GM19035 (cell line): ENCODE results near the gene CEP170.
A peak's percentile ranks its signal among the peaks of the same experiment; 100 is the strongest.

Experiments
- ATAC-seq: cut with Tn5 transposase; IDR thresholded peaks from one replicate; pipeline ENCODE4 v1.9.1; 2021; ENCODE audit not compliant: unreplicated experiment

CEP170 gene

DNA sequence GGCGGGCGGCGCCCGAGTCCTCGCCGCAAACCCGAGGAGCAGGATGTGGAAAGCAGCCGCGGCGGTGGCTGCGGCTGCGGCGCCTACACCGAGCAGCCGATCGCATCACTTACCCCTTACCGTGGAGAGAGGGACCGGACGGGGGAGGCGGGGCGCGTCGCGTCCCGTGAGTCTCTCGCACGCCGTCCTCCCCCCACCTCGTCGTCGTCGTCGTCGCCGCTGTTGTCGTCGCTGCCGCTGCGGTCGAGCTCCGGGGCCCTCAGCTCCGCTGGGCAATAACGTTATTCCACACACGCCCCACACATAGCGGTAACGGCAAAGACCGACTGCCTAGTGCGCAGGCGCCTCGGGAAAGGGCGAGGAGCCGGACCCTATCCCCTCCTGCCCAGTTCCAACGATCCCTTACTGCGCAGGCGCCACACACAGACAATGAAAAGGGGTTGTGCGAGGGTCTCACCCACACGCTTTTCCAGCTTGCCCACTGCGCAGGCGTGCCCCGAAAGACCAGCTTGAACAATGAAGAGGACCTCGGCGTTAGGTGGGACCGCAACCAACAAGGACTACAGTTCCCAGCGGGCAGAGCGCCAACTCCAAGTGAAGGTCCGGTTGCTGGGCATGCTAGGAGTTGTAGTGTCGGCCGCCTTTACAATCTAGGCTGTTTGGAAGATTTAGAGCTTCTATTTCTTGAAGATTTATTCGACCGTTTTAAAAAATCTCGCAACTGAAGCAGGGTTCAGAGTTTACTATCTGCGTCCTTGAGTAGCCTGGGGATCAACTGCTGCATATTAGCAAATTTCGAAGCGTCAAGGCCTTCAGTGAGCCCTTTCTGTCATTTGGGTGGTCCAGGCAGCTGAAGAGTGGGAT lies at the start of gene CEP170:
Gene CEP170, minus strand, starts transcription at position 355 of the 864 bp plus-strand sequence. CDS start 30,001 bp downstream, outside the sequence.
- ATAC-seq = peak; percentile 52

- ATAC-seq = no peak
Measured at GRCh38 chr1:243301059-243301458, 46.0 kb upstream of the CEP170 start.

- no peak for ATAC-seq
Measured at GRCh38 chr1:243299069-243299468, 44.0 kb upstream of the CEP170 start.

GRCh38 chr1:243294723-243295121 lies 39.6 kb upstream of the CEP170 start:
- no peak for ATAC-seq

- no peak for ATAC-seq
Measured at GRCh38 chr1:243293941-243294722, 39.1 kb upstream of the CEP170 start.

DNA sequence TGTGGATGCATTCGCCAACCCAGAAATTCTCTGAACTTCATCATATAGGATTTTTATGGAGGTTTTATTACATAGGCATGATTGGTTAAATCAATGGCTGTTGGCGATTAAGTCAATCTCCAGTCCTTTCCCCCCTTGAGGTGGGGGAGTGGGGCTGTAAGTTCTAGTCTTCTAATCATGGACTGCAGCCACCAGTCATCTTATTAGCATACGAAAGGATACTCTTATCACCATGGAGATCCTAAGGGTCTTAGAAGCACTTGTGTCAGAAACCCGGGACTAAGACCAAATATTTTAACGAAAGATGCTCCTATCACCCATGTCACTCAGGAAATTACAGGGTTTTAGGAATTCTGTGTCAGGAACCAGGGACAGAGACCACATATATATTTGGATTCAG lies 37.0 kb upstream of the CEP170 start:
- no peak for ATAC-seq

DNA sequence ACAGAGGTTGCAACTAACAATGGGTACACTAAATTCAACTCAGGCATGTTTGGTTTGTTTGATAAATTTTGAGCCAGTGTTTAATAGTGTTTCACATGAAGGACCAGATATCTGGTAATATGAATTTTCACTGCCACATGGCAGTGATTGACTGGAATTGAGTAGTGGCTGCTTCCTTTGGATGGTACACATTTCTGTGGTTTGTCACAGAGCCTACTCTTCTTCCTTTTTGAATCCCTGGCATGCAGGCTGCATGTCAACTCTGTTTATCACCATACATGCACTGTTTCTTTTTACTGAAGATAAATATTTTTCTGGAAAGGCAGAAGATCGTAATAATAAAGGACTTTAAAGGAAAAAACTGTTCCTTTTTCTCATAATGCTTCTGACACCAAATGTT lies 36.2 kb upstream of the CEP170 start:
- ATAC-seq = no peak

DNA sequence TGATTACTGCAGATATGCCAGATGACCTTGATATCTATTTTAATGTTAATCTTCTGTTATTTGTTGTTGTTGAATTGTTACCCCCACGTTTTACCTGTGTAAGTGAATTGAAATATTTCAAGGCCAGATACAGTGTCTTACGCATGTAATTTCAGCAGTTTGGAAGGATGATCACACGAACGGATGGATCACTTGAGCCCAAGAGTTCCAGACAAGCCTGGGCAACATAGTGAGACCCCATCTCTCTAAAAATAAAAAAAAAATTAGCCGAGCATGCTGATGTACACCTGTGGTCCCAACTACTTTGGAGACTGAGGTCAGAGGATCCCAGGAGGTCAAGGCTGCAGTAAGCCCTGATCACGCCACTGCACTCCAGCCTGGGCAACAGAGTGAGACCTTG lies 33.0 kb upstream of the CEP170 start:
- peak; percentile 6 for ATAC-seq

DNA sequence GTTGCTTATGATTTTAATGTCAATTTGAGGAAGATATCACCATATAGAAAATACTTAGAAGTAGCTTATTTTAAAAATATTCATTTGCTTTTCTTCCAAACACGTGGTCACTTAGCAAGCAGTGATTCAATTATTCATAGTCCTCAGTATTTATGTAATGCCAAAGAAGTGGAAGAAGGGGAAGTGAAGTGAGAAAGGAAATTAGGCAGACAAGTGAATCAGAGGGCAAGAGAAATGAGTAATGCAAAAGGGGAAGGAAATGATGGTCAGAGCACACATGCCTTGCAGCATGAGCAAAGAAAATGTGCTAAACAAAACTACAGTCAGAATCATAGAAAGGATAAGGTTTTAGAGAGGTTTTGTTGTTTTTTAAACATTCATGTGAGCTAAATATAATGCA lies 32.6 kb upstream of the CEP170 start:
- peak; percentile 96 for ATAC-seq

DNA sequence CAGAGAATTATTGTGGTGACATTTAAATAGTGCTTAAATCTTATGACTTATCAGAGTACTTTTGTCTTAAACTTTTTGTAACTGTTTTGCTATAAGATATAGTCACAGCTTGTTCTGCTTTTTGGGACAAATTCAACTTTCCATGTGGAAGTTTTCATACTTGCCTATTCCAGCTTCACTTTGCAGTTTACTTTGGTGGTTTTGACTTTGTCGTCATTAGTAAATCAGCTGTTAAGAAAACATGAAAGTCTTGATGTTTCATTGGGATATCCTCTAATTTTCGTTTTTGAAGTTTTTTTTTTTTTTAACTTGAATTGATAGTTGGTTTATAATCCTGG lies 32.0 kb upstream of the CEP170 start:
- no peak for ATAC-seq

GRCh38 chr1:243286409-243287122 lies 31.5 kb upstream of the CEP170 start:
- ATAC-seq = no peak

GRCh38 chr1:243281672-243282071 lies 26.6 kb upstream of the CEP170 start:
- no peak for ATAC-seq

DNA sequence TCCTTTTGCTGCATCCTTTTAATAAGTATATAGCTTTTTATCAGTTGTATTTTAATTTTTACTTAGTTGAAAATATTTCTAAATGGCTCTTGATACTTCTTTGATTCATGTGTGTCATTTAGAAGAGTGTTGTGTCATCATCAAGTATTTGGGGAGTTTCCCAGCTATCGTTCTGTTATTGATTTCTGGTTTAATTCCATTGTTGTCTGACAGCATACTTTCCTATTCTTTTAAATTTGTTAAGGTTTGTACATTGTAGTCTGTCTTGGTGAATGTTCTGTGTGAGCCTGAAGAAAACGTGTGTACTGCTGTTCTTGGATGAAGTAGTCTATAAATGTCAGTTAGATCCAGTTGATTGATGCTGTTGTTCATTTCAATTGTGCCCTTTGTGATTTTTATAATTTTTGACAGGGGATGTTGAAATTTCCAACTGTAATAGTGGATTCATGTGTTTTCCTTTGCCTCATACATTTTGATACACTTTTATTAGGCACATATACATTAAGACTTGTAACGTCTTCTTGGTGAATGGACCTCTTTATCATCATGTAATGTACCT lies 25.6 kb upstream of the CEP170 start:
- ATAC-seq = no peak

GRCh38 chr1:243275316-243275715 lies 20.2 kb upstream of the CEP170 start:
- no peak for ATAC-seq

GRCh38 chr1:243273945-243274344 lies 18.9 kb upstream of the CEP170 start:
- no peak for ATAC-seq

DNA sequence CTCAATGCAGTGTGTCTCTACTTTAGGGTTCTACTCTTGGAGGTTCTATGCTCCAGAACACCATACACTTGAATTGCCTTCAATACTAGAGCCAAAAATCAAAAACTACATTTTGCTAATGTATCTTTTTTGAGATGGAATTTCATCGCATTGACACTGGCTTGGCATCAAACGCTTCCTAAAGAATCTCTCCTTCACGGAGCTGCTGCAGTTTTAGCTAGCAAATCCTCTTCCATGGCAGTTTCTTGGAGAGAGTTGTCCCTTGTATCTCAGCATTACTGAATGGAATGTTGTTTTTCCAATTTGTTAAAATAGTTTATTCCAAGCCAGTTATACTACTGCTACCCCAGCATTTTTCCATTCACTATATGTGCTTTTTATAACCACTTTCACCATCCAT lies 18.4 kb upstream of the CEP170 start:
- no peak for ATAC-seq

- no peak for ATAC-seq
Measured at GRCh38 chr1:243272401-243272800, 17.3 kb upstream of the CEP170 start.

DNA sequence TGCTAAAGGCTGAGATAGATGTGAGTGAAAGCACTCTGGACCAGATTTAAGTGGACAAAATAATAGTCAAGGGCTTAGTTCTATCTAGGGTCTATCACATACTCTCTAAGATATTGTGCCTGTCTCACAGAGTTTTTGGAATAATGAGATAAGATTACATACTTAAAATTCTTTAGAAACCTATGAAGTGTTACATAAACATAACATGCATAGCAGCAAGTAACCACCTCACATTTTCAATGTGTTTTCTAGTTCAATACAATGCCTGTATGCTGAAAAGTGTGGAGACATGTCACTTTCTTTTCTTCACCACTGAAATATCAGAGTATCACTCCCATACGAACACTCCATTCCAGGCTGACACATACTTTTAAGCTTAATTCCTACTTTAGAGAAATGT lies 16.9 kb upstream of the CEP170 start:
- ATAC-seq = no peak

GRCh38 chr1:243270097-243270864 lies 15.2 kb upstream of the CEP170 start:
- no peak for ATAC-seq

GRCh38 chr1:243269461-243269801 lies 14.3 kb upstream of the CEP170 start:
- ATAC-seq = peak; percentile 57
